Bronchial epithelial cell (primary cell): Measurements from ENCODE around the gene BFSP1. TPM values are rescaled to one million over a fixed set of nuclear protein-coding genes. Genes with fewer than 3 reads are reported as not detected.

Source experiments
- DNase-seq: peaks from one replicate; pipeline ENCODE4 v3.0.0-alpha.2; 2010; ENCODE audit warnings: low read depth
- FAIRE-seq: peaks from 2 replicates; lab custom pipeline; 2011; peaks lifted over from hg19 to GRCh38; lab: Jason Lieb, UNC
- H3K27me3 ChIP-seq: 2 replicates; pipeline ENCODE4 v1.5.1; 2011; ENCODE audit warnings: low read length; ENCODE audit not compliant: control insufficient read depth, insufficient read depth
- H3K36me3 ChIP-seq: 2 replicates; pipeline ENCODE4 v1.5.1; 2011; ENCODE audit warnings: low read length; ENCODE audit not compliant: control insufficient read depth, insufficient read depth
- H3K4me3 ChIP-seq: 2 replicates; pipeline ENCODE4 v1.5.1; 2011; ENCODE audit warnings: mild to moderate bottlenecking, low read depth, low read length, control low read depth
- CTCF ChIP-seq: IDR thresholded peaks from 2 replicates; pipeline ENCODE4 v1.5.1; 2011; ENCODE audit warnings: mild to moderate bottlenecking, moderate library complexity, low read length, control low read depth, inconsistent platforms; ENCODE audit not compliant: insufficient read depth, severe bottlenecking
- total RNA-seq: library from RNA; depleted of rRNA; stranded (reverse); fragments of >200 nt; gene quantifications from 2 replicates; pipeline ENCODE4 v1.2.1, GENCODE V29; 2014

The BFSP1 gene
- total RNA-seq, 1 donor from 2014 or later = 2.9 TPM

GRCh38 chr20:17463711-17464110 lies 67.5 kb downstream of the BFSP1 start:
- Histone ChIP-seq H3K36me3 (no peaks in the 10 kb centered on the region), H3K4me3 (no peak overlapping the region), H3K27me3 (no peaks in the 10 kb centered on the region)
- TF ChIP-seq CTCF = no peak
- FAIRE-seq (no peak), DNase-seq (no peak)

- Histone ChIP-seq H3K27me3 (no peaks in the 10 kb centered on the region), H3K4me3 (no peak overlapping the region), H3K36me3 (no peaks in the 10 kb centered on the region)
- DNase-seq (no peak), FAIRE-seq (no peak)
- TF ChIP-seq CTCF = no peak
Observed at GRCh38 chr20:17461941-17462340, 69.2 kb downstream of the BFSP1 start.

- Histone ChIP-seq H3K36me3 (no peaks in the 10 kb centered on the region), H3K4me3 (no peak overlapping the region), H3K27me3 (no peaks in the 10 kb centered on the region)
- DNase-seq (no peak), FAIRE-seq (no peak)
- no peak for TF ChIP-seq CTCF
Observed at GRCh38 chr20:17460119-17460518, 71.1 kb downstream of the BFSP1 start.

GRCh38 chr20:17457588-17458190 lies 73.5 kb downstream of the BFSP1 start:
- DNase-seq (peak; percentile 42), FAIRE-seq (no peak)
- H3K27me3 ChIP-seq = no peaks in the 10 kb centered on the region

GRCh38 chr20:17457079-17457478 lies 74.1 kb downstream of the BFSP1 start:
- no peak for DNase-seq
- TF ChIP-seq CTCF = no peak
- no peak overlapping the region for H3K4me3 ChIP-seq
- no peaks in the 10 kb centered on the region for H3K36me3 ChIP-seq
- no peak for FAIRE-seq
- H3K27me3 ChIP-seq = no peaks in the 10 kb centered on the region

More at GRCh38 chr20:17457588-17458190, 73.5 kb downstream of the BFSP1 start:
- Histone ChIP-seq H3K36me3 (no peaks in the 10 kb centered on the region), H3K4me3 (no peak overlapping the region)
- TF ChIP-seq CTCF = no peak

GRCh38 chr20:17456279-17456678 lies 74.9 kb downstream of the BFSP1 start:
- no peaks in the 10 kb centered on the region for H3K36me3 ChIP-seq
- H3K4me3 ChIP-seq = no peak overlapping the region
- no peaks in the 10 kb centered on the region for H3K27me3 ChIP-seq
- FAIRE-seq (peak; percentile 18), DNase-seq (no peak)
- no peak for TF ChIP-seq CTCF
